Measurements from ENCODE around the gene SYNGAP1. TPM values are rescaled to one million over a fixed set of nuclear protein-coding genes. Genes with fewer than 3 reads are reported as not detected.
"Not testable (repeated sequence)": the region's sequence is repeated elsewhere in the genome, so short reads cannot be mapped to it uniquely, and the experiment has no call there.

SYNGAP1 gene
- total RNA-seq: 16.0 TPM

- H3K4me3 ChIP-seq: peak within 1 kb of the TSS; percentile 39 to 60
- H3K27me3 ChIP-seq: no peaks in the 10 kb centered on the region
- intact Hi-C loops (cut with DNase I): loop anchor here (5.0 kb wide), 1 partner anchor 103 kb away; the partner anchor contains the start of gene ZBTB22
- H3K9me3 ChIP-seq: no peaks in the 10 kb centered on the region
- peaks cover 0 to 9% of the 10 kb centered on the region in 2 donors for H3K36me3 ChIP-seq
- no peak for DNase-seq (ENCODE audit: extremely low spot score in 2 of 2)
- TF ChIP-seq POLR2AphosphoS5 (IDR thresholded peaks at IDR 0.05; ENCODE audit: insufficient read depth in 1 of 2, low read depth in 1 of 2) (peak in 1 of 2 donors; percentile 38), POLR2A (IDR thresholded peaks at IDR 0.05) (peak in 1 of 2 donors; percentile 50), CTCF (IDR thresholded peaks at IDR 0.05) (no peak)
- peak within 1 kb of the TSS; percentile 98 for H3K27ac ChIP-seq
- peaks cover 55% of the 10 kb centered on the region for H3K4me1 ChIP-seq
Measured at GRCh38 chr6:33419580-33420490, at the start of gene SYNGAP1. SYNGAP1 (plus strand) TSS chr6:33420065; CDS start chr6:33420265, 200 bp downstream.

DNA sequence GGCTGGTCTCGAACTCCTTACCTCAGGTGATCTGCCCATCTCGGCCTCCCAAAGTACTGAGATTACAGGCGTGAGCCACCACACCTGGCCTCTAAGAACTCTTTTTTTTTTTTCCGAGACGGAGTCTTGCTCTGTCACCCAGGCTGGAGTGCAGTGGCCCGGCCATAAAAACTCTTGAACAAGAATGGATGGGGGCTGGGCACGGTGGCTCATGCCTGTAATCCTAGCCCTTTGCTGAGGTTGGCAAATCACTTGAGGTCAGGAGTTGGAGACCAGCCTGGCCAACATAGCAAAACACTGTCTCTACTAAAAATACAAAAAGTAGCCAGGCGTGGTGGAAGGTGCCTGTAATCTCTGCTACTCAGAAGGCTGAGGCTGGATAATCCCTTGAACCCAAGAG is 48.0 kb upstream of the SYNGAP1 start:
- H3K4me3 ChIP-seq; H3K36me3 ChIP-seq; H3K27me3 ChIP-seq; H3K9me3 ChIP-seq; DNase-seq (ENCODE audit: extremely low spot score in 2 of 2); intact Hi-C loops (cut with DNase I); H3K27ac ChIP-seq: not testable (repeated sequence)
- H3K4me1 ChIP-seq: peaks cover 31% of the 10 kb centered on the region

GRCh38 chr6:33372526-33373123 is 47.2 kb upstream of the SYNGAP1 start:
- no peak for TF ChIP-seq CTCF (IDR thresholded peaks at IDR 0.05)
- TF ChIP-seq POLR2AphosphoS5 (IDR thresholded peaks at IDR 0.05; ENCODE audit: insufficient read depth in 1 of 2, low read depth in 1 of 2): no peak
- no peak for TF ChIP-seq POLR2A (IDR thresholded peaks at IDR 0.05)
- Histone ChIP-seq H3K27ac (no peak overlapping the region), H3K4me1 (peaks cover 39% of the 10 kb centered on the region), H3K27me3 (no peaks in the 10 kb centered on the region), H3K9me3 (no peaks in the 10 kb centered on the region), H3K4me3 (no peak overlapping the region), H3K36me3 (no peaks in the 10 kb centered on the region)
- no peak for DNase-seq (ENCODE audit: extremely low spot score in 2 of 2)
- intact Hi-C loops (cut with DNase I): no loop called here

DNA sequence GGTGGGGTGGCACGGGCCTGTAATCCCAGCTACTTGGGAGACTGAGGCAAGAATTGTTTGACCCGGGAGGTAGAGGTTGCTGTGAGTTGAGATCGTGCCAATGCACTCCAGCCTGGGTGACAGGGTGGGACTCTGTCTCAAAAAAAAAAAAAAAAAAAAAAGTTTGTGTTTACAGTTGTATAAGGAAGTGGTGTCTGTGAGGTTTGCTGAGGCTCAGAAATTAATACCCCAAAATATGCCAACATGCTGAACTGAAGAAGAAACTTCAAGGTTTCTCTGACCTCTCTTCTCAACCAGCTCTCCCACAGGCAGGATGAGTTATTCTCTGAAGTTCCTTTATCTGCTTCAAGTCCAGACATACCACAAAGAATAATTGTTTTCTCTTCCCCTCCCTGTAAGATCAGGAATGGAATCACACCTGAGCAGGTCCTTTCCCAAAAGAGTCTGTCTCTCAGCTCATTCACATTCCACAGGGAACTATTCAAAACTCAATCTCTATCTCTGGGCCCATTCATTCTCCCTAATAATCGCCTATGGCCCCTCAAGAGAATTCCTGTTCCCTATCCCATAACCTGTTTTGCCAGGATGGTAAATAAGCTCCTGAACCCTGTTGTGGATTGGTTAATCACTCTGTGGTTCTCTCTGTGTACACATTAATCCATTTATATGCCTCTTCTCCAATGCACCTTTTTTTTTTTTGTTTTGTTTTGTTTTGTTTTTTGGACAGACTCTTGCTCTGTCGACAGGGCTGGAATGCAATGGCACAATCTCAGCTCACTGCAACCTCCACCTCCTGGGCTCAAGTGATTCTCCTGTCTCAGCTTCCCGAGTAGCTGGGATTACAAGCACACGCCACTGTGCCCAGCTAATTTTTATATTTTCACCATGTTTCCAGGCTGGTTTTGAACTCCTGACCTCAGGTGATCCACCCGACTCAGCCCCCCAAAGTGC is 45.6 kb upstream of the SYNGAP1 start:
- Histone ChIP-seq H3K9me3 (no peaks in the 10 kb centered on the region), H3K4me1 (peaks cover 39% of the 10 kb centered on the region), H3K36me3 (no peaks in the 10 kb centered on the region), H3K27ac (peak overlapping the region; percentile 85), H3K27me3 (no peaks in the 10 kb centered on the region), H3K4me3 (no peak overlapping the region)
- no peak for TF ChIP-seq POLR2AphosphoS5 (IDR thresholded peaks at IDR 0.05; ENCODE audit: insufficient read depth in 1 of 2, low read depth in 1 of 2)
- no peak for TF ChIP-seq CTCF (IDR thresholded peaks at IDR 0.05)
- intact Hi-C loops (cut with DNase I): no loop called here
- no peak for DNase-seq (ENCODE audit: extremely low spot score in 2 of 2)

GRCh38 chr6:33375143-33375671 is 44.7 kb upstream of the SYNGAP1 start:
- Histone ChIP-seq H3K4me1 (peaks cover 39% of the 10 kb centered on the region), H3K27ac (peak overlapping the region; percentile 85), H3K4me3 (no peak overlapping the region), H3K36me3 (no peaks in the 10 kb centered on the region), H3K27me3 (no peaks in the 10 kb centered on the region), H3K9me3 (no peaks in the 10 kb centered on the region)
- intact Hi-C loops (cut with DNase I): no loop called here
- no peak for DNase-seq (ENCODE audit: extremely low spot score in 2 of 2)
- TF ChIP-seq POLR2A (IDR thresholded peaks at IDR 0.05): no peak
- no peak for TF ChIP-seq CTCF (IDR thresholded peaks at IDR 0.05)
- TF ChIP-seq POLR2AphosphoS5 (IDR thresholded peaks at IDR 0.05; ENCODE audit: insufficient read depth in 1 of 2, low read depth in 1 of 2): peak in 1 of 2 donors; percentile 51

Data from vagina (tissue), 2 donors.